ENCODE measurements around the gene ST6GALNAC3.
"Not testable (repeated sequence)": the region's sequence is repeated elsewhere in the genome, so short reads cannot be mapped to it uniquely, and the experiment has no call there.

Gene ST6GALNAC3

GRCh38 chr1:76074321-76075187 is at the start of gene ST6GALNAC3:
Gene ST6GALNAC3 (plus strand): TSS chr1:76074746.
- peak; percentile 73 for DNase-seq

GRCh38 chr1:76027341-76027740 is 47.2 kb upstream of the ST6GALNAC3 start:
- DNase-seq: peak; percentile 29

GRCh38 chr1:76029331-76029730 is 45.2 kb upstream of the ST6GALNAC3 start:
- DNase-seq: peak; percentile 53

GRCh38 chr1:76031496-76031895 is 43.0 kb upstream of the ST6GALNAC3 start:
- no peak for DNase-seq

GRCh38 chr1:76033800-76034475 is 40.6 kb upstream of the ST6GALNAC3 start:
- DNase-seq: no peak

- DNase-seq: no peak
Measured at GRCh38 chr1:76035053-76035452, 39.5 kb upstream of the ST6GALNAC3 start.

- no peak for DNase-seq
Measured at GRCh38 chr1:76037324-76037723, 37.2 kb upstream of the ST6GALNAC3 start.

GRCh38 chr1:76038287-76039004 is 36.1 kb upstream of the ST6GALNAC3 start:
- no peak for DNase-seq

- no peak for DNase-seq
Measured at GRCh38 chr1:76046149-76046548, 28.4 kb upstream of the ST6GALNAC3 start.

- DNase-seq: no peak
Measured at GRCh38 chr1:76048219-76048618, 26.3 kb upstream of the ST6GALNAC3 start.

GRCh38 chr1:76048926-76049325 is 25.6 kb upstream of the ST6GALNAC3 start:
- DNase-seq: no peak

GRCh38 chr1:76049498-76049897 is 25.0 kb upstream of the ST6GALNAC3 start:
- DNase-seq: no peak

GRCh38 chr1:76050073-76050472 is 24.5 kb upstream of the ST6GALNAC3 start:
- not testable (repeated sequence) for DNase-seq

- DNase-seq: no peak
Measured at GRCh38 chr1:76053021-76053420, 21.5 kb upstream of the ST6GALNAC3 start.

GRCh38 chr1:76054359-76054758 is 20.2 kb upstream of the ST6GALNAC3 start:
- DNase-seq: no peak

- no peak for DNase-seq
Measured at GRCh38 chr1:76055987-76056386, 18.6 kb upstream of the ST6GALNAC3 start.

GRCh38 chr1:76059451-76059850 is 15.1 kb upstream of the ST6GALNAC3 start:
- no peak for DNase-seq

GRCh38 chr1:76065270-76065669 is 9.3 kb upstream of the ST6GALNAC3 start:
- no peak for DNase-seq

- no peak for DNase-seq
Measured at GRCh38 chr1:76066394-76066793, 8.2 kb upstream of the ST6GALNAC3 start.

GRCh38 chr1:76068542-76068941 is 6.0 kb upstream of the ST6GALNAC3 start:
- DNase-seq: no peak

- DNase-seq: no peak
Measured at GRCh38 chr1:76068953-76069561, 5.5 kb upstream of the ST6GALNAC3 start.

GRCh38 chr1:76070538-76070937 is 4.0 kb upstream of the ST6GALNAC3 start:
- no peak for DNase-seq

GRCh38 chr1:76073481-76073880 is 1.1 kb upstream of the ST6GALNAC3 start:
- peak; percentile 65 for DNase-seq
